DOHH2 (cell line): ENCODE results near the gene FGFBP3.

Experiments used
- CTCF ChIP-seq: fragments of 200-600 bp; sonication (generic); IDR thresholded peaks from one replicate; pipeline ENCODE4 v1.5.1; 2014; ENCODE audit warnings: antibody characterized with exemption, mild to moderate bottlenecking, low read depth, low read length; ENCODE audit not compliant: poor library complexity, severe bottlenecking
- EZH2phosphoT487 ChIP-seq: fragments of 200-600 bp; sonication (generic); IDR thresholded peaks from 2 replicates; pipeline ENCODE4 v1.6.1; 2017; ENCODE audit warnings: borderline replicate concordance, mild to moderate bottlenecking, antibody characterized with exemption, low read length, moderate library complexity, mixed read lengths

GRCh38 chr10:91931526-91932190, 22.4 kb upstream of the FGFBP3 start:
- TF ChIP-seq CTCF (no peak), EZH2phosphoT487 (no peak)
